Measurements from ENCODE around the gene SCG2.

Gene SCG2

GRCh38 chr2:223590964-223591363, 11.2 kb downstream of the SCG2 start:
- no peak overlapping the region for H3K4me2 ChIP-seq
- H4K20me1 ChIP-seq: no peaks in the 10 kb centered on the region
- no peak for TF ChIP-seq Cebpa-rat (IDR thresholded peaks at IDR 0.05)
- H3K27ac ChIP-seq: no peak overlapping the region
- peaks cover 0 to 24% (median 15%) of the 10 kb centered on the region in 10 experiments; a peak in 17 of 20 replicates for H3K4me1 ChIP-seq
- no peaks in the 10 kb centered on the region for H3K27me3 ChIP-seq
- no peak overlapping the region for H3K9ac ChIP-seq
- H3K4me3 ChIP-seq: no peak overlapping the region
- H3K36me3 ChIP-seq: no peaks in the 10 kb centered on the region
- H3K9me3 ChIP-seq (replicated peaks in 1 of 11): peaks cover 0 to 3% (median 0%) of the 10 kb centered on the region in 11 experiments; a peak in 1 of 22 replicates

- Histone ChIP-seq H3K4me2 (peak overlapping the region in 3 of 11 experiments; percentile 1 to 16 (median 10); a peak in 3 of 22 replicates), H3K27me3 (no peaks in the 10 kb centered on the region), H3K4me1 (peaks cover 0 to 30% (median 15%) of the 10 kb centered on the region in 10 experiments; a peak in 17 of 20 replicates), H4K20me1 (no peaks in the 10 kb centered on the region), H3K9ac (no peak overlapping the region), H3K36me3 (no peaks in the 10 kb centered on the region), H3K4me3 (no peak overlapping the region), H3K9me3 (replicated peaks in 1 of 11) (peaks cover 0 to 3% (median 0%) of the 10 kb centered on the region in 11 experiments; a peak in 1 of 22 replicates), H3K27ac (no peak overlapping the region)
- no peak for TF ChIP-seq Cebpa-rat (IDR thresholded peaks at IDR 0.05)
These were observed 12.3 kb downstream of the SCG2 start for GRCh38 chr2:223589901-223590300.

DNA sequence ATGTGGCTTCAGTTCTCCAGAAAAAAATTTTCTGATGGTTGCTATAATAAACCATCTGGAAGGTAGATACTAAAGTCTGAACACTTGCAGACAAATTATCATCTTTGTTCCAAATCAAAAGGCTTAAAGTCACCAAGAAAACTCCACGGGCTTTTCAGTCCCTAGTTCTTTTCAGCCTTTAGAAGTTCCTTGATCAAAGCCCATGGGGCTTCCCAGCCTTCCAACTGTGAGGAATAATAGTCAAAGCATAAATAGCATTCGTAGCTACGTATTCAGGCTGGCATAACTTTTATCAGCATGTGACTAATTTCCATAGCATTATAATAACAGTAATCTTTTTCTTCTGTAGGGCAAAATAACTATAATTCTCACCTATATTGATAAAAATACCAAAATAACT, 13.9 kb downstream of the SCG2 start:
- Histone ChIP-seq H3K36me3 (no peaks in the 10 kb centered on the region), H3K27ac (no peak overlapping the region), H3K4me1 (peaks cover 0 to 30% (median 15%) of the 10 kb centered on the region in 10 experiments; a peak in 17 of 20 replicates), H3K27me3 (no peaks in the 10 kb centered on the region), H3K9ac (no peak overlapping the region), H3K4me2 (no peak overlapping the region), H4K20me1 (no peaks in the 10 kb centered on the region), H3K4me3 (no peak overlapping the region), H3K9me3 (replicated peaks in 1 of 11) (peaks cover 0 to 3% (median 0%) of the 10 kb centered on the region in 11 experiments; a peak in 1 of 22 replicates)
- TF ChIP-seq Cebpa-rat (IDR thresholded peaks at IDR 0.05): no peak

- peaks cover under 1 to 30% (median 16%) of the 10 kb centered on the region in 10 experiments for H3K4me1 ChIP-seq
- H4K20me1 ChIP-seq: no peaks in the 10 kb centered on the region
- H3K27ac ChIP-seq: peak overlapping the region in 1 of 11 experiments; percentile 13; a peak in 1 of 22 replicates
- no peaks in the 10 kb centered on the region for H3K27me3 ChIP-seq
- no peak overlapping the region for H3K4me3 ChIP-seq
- no peak overlapping the region for H3K9ac ChIP-seq
- no peaks in the 10 kb centered on the region; a peak in 1 of 22 replicates for H3K9me3 ChIP-seq (replicated peaks in 1 of 11)
- no peaks in the 10 kb centered on the region for H3K36me3 ChIP-seq
- TF ChIP-seq Cebpa-rat (IDR thresholded peaks at IDR 0.05): no peak
- peak overlapping the region in 9 of 11 experiments; percentile 1 to 48 (median 12); a peak in 6 of 22 replicates for H3K4me2 ChIP-seq
These were observed 14.9 kb downstream of the SCG2 start for GRCh38 chr2:223587301-223587700.

DNA sequence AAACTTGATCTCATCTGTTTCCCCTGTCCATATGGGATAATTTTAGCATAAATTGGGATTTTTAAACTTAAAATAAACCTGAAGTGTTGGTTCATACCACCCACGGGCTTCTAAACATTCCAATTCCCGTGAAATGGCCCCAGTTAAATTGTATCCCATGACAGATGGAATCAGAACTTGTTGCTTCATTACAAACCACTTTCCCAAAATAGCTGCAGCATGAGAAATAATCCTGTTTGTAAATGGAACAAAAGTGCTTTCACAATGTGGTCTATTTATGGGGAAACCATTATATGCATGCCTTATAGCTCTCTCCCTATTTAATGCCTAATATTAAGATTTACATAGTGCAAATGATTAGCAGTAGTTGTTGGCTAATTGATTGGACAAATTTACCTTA, 15.9 kb downstream of the SCG2 start:
- H3K9ac ChIP-seq: no peak overlapping the region

GRCh38 chr2:223585666-223586065, 16.5 kb downstream of the SCG2 start:
- no peaks in the 10 kb centered on the region; a peak in 1 of 22 replicates for H3K9me3 ChIP-seq (replicated peaks in 1 of 11)
- no peaks in the 10 kb centered on the region for H3K36me3 ChIP-seq
- H3K4me2 ChIP-seq: peak overlapping the region in 3 of 11 experiments; percentile 13 to 48 (median 22); a peak in 3 of 22 replicates
- H4K20me1 ChIP-seq: no peaks in the 10 kb centered on the region
- no peak overlapping the region for H3K9ac ChIP-seq
- H3K4me1 ChIP-seq: peaks cover 8 to 45% (median 28%) of the 10 kb centered on the region in 10 experiments
- no peak for TF ChIP-seq Cebpa-rat (IDR thresholded peaks at IDR 0.05)
- peak overlapping the region in 1 of 11 experiments; percentile 5; a peak in 1 of 22 replicates for H3K27ac ChIP-seq
- no peak overlapping the region for H3K4me3 ChIP-seq
- H3K27me3 ChIP-seq: no peaks in the 10 kb centered on the region

More for the DNA sequence above, 15.9 kb downstream of the SCG2 start:
- Histone ChIP-seq H4K20me1 (no peaks in the 10 kb centered on the region), H3K4me3 (no peak overlapping the region), H3K36me3 (no peaks in the 10 kb centered on the region), H3K4me2 (peak overlapping the region in 6 of 11 experiments; percentile 13 to 48 (median 20); a peak in 9 of 22 replicates), H3K27ac (peak overlapping the region in 1 of 11 experiments; percentile 5; a peak in 2 of 22 replicates), H3K27me3 (no peaks in the 10 kb centered on the region), H3K9me3 (replicated peaks in 1 of 11) (no peaks in the 10 kb centered on the region; a peak in 1 of 22 replicates), H3K4me1 (peaks cover 8 to 39% (median 26%) of the 10 kb centered on the region in 10 experiments)
- TF ChIP-seq Cebpa-rat (IDR thresholded peaks at IDR 0.05): no peak

- H3K4me2 ChIP-seq: peak overlapping the region; percentile 15 to 71 (median 46); a peak in 21 of 22 replicates
These were observed 20.2 kb downstream of the SCG2 start for GRCh38 chr2:223582001-223582400.

GRCh38 chr2:223580951-223581350, 21.2 kb downstream of the SCG2 start:
- Histone ChIP-seq H3K4me3 (no peak overlapping the region), H3K4me1 (peaks cover 8 to 22% (median 17%) of the 10 kb centered on the region in 10 experiments), H3K9ac (no peak overlapping the region), H4K20me1 (no peaks in the 10 kb centered on the region), H3K36me3 (no peaks in the 10 kb centered on the region), H3K9me3 (replicated peaks in 1 of 11) (no peaks in the 10 kb centered on the region), H3K4me2 (peak overlapping the region in 4 of 11 experiments; percentile 5 to 59 (median 20); a peak in 5 of 22 replicates), H3K27ac (no peak overlapping the region), H3K27me3 (no peaks in the 10 kb centered on the region)
- no peak for TF ChIP-seq Cebpa-rat (IDR thresholded peaks at IDR 0.05)

More at GRCh38 chr2:223582001-223582400, 20.2 kb downstream of the SCG2 start:
- Histone ChIP-seq H3K27me3 (no peaks in the 10 kb centered on the region), H3K27ac (no peak overlapping the region), H3K9ac (no peak overlapping the region), H3K4me1 (peaks cover 8 to 32% (median 23%) of the 10 kb centered on the region in 10 experiments), H3K36me3 (no peaks in the 10 kb centered on the region), H3K9me3 (replicated peaks in 1 of 11) (no peaks in the 10 kb centered on the region), H4K20me1 (no peaks in the 10 kb centered on the region), H3K4me3 (no peak overlapping the region)
- no peak for TF ChIP-seq Cebpa-rat (IDR thresholded peaks at IDR 0.05)

GRCh38 chr2:223578846-223579245, 23.3 kb downstream of the SCG2 start:
- Histone ChIP-seq H3K27me3 (no peaks in the 10 kb centered on the region), H3K36me3 (no peaks in the 10 kb centered on the region), H3K9me3 (replicated peaks in 1 of 11) (no peaks in the 10 kb centered on the region), H3K27ac (no peak overlapping the region), H3K4me3 (no peak overlapping the region), H3K4me2 (no peak overlapping the region), H3K9ac (no peak overlapping the region), H3K4me1 (peaks cover 8 to 21% (median 15%) of the 10 kb centered on the region in 10 experiments), H4K20me1 (no peaks in the 10 kb centered on the region)
- TF ChIP-seq Cebpa-rat (IDR thresholded peaks at IDR 0.05): no peak

GRCh38 chr2:223576873-223577272, 25.3 kb downstream of the SCG2 start:
- no peak overlapping the region for H3K4me3 ChIP-seq
- no peak overlapping the region for H3K9ac ChIP-seq
- no peaks in the 10 kb centered on the region for H3K9me3 ChIP-seq (replicated peaks in 1 of 11)
- no peak overlapping the region for H3K27ac ChIP-seq
- no peak overlapping the region for H3K4me2 ChIP-seq
- H3K4me1 ChIP-seq: peaks cover 3 to 16% (median 11%) of the 10 kb centered on the region in 10 experiments
- no peak for TF ChIP-seq Cebpa-rat (IDR thresholded peaks at IDR 0.05)
- H3K27me3 ChIP-seq: no peaks in the 10 kb centered on the region
- H4K20me1 ChIP-seq: no peaks in the 10 kb centered on the region
- H3K36me3 ChIP-seq: no peaks in the 10 kb centered on the region

All from BLaER1 treated with 17β-estradiol and CSF1 and Interleukin-3, amounts not matched to agents 10 nM and 100 nM (cell line).